Activated CD4-positive, alpha-beta memory T cell treated with anti-CD3 and anti-CD28 coated beads, Interleukin-2, amount 10 ng/mL, durations not matched to agents 7 days and 5 days (primary cell): ENCODE results near the gene TRANK1. TPM values are rescaled to one million over a fixed set of nuclear protein-coding genes. Genes with fewer than 3 reads are reported as not detected.
A peak's percentile ranks its signal among the peaks of the same experiment; 100 is the strongest.
"Not testable (repeated sequence)": the region's sequence is repeated elsewhere in the genome, so short reads cannot be mapped to it uniquely, and the experiment has no call there.

Experiments
- CTCF ChIA-PET: fragments of 350-600 bp; sonication (Branson Sonifier 250); formaldehyde crosslinking; loops from one replicate; lab custom pipeline; 2021; ENCODE audit warnings: antibody characterized with exemption, inconsistent platforms; lab: Charles Lee
- POLR2A ChIA-PET: fragments of 350-600 bp; sonication (Branson Sonifier 250); formaldehyde crosslinking; loops from one replicate; lab custom pipeline; 2021; ENCODE audit warnings: antibody characterized with exemption; lab: Charles Lee
- DNase-seq: peaks from one replicate; pipeline ENCODE4 v3.0.0-alpha.2; 2020
- H3K27ac Mint-ChIP-seq: one replicate; pipeline ENCODE4 v1.8.0; 2021; ENCODE audit warnings: mild to moderate bottlenecking, mixed read lengths
- H3K27me3 Mint-ChIP-seq: one replicate; pipeline ENCODE4 v1.8.0; 2021; ENCODE audit warnings: mixed read lengths
- H3K36me3 Mint-ChIP-seq: one replicate; pipeline ENCODE4 v1.8.0; 2021; ENCODE audit warnings: low read depth, mixed read lengths
- H3K4me1 Mint-ChIP-seq: one replicate; pipeline ENCODE4 v1.8.0; 2021; ENCODE audit warnings: mixed read lengths
- H3K4me3 Mint-ChIP-seq: one replicate; pipeline ENCODE4 v1.8.0; 2021; ENCODE audit warnings: mild to moderate bottlenecking, mixed read lengths
- H3K9me3 Mint-ChIP-seq: one replicate; pipeline ENCODE4 v1.8.0; 2021; ENCODE audit warnings: mixed read lengths
- total RNA-seq, 2 experiments: library from RNA; stranded (reverse); gene quantifications; one replicate each; pipeline ENCODE4 v1.2.3, GENCODE V29; 2021

TRANK1 gene
- total RNA-seq, 2 experiments from 2014 or later, result 78.6 to 85.4 TPM

DNA sequence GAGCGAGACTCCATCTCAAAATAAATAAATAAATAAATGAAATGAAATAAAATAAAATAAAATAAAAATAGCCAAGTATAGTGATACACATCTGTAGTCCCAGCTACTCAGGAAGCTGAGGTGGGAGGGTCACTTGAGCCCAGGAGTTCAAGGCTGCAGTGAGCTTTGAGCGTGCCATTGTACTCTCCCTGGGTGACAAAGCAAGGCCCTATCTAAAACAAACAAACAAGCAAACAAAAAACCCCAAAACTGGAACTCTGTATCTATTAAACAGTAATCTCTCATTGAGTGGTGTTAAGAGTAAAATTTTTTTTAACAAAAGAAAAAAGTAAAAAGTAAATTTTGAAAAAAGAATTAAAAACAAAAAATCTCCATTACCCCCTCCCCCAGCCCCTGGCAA is 27.3 kb upstream of the TRANK1 start:
- H3K4me1 Mint-ChIP-seq, result peaks cover 33% of the 10 kb centered on the region
- no peak overlapping the region for H3K27ac Mint-ChIP-seq
- no peaks in the 10 kb centered on the region for H3K27me3 Mint-ChIP-seq
- ChIA-PET POLR2A (interaction anchor here (4.4 kb wide), 1 partner anchor 21 kb away, joined by 26 read pairs; the partner anchor contains the start of genes EPM2AIP1 and MLH1), CTCF (interaction anchor here (1.2 to 3.4 kb wide), 2 partner anchors 13 to 17 kb away, joined by 3 to 18 read pairs; no protein-coding TSS in a partner anchor)
- peaks cover 30% of the 10 kb centered on the region for H3K36me3 Mint-ChIP-seq
- H3K9me3 Mint-ChIP-seq, result no peaks in the 10 kb centered on the region
- H3K4me3 Mint-ChIP-seq, result no peak overlapping the region
- no peak for DNase-seq

DNA sequence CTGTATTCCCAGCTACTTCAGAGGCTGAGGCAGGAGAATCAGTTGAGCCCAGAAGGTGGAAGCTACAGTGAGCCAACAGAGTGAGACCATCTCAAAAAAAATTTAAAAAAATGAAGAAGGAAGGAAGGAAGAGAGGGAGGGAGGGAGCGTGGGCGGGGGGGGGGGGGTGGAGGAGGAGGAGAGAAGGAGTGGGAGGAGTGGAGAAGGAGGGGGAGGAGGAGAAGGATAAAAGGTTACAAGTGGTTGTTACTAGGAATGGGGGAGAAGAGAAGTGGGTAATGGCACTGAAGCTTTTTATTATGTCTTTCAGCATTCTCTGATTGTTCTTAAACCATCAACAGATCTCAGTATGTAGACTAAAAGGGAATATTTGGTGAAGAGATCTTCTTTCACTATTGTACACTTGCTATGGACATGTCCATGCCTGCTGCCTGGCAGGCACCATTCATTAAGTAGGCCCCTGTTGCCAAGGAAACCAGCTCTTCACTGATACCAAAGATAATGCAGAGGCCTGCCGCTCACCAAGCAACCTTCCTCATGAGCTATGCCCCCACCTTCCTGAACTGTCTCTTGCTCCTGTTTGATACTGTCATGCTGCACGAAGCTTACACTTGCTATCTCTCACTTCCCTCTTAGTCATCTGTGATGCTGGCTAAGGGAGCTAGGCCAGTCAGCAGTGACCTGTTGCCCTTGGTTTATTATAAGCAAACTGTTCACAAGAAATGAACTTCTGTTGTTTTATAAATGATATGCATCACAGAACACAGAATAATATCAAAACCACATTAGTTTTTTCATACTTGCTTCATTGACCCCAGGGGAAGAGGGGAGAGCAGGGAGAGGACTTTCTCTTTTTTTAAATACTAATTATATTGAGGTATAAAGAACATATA is 24.9 kb upstream of the TRANK1 start:
- peaks cover 31% of the 10 kb centered on the region for H3K4me1 Mint-ChIP-seq
- DNase-seq, result peak; percentile 48
- no peak overlapping the region for H3K4me3 Mint-ChIP-seq
- H3K36me3 Mint-ChIP-seq, result peaks cover 17% of the 10 kb centered on the region
- POLR2A ChIA-PET, result interaction anchor here (0.7 to 2.2 kb wide), 4 partner anchors 19 to 57 kb away, joined by 3 to 17 read pairs (median 3); partner anchors contain the start of genes EPM2AIP1 and MLH1
- H3K9me3 Mint-ChIP-seq, result no peaks in the 10 kb centered on the region
- peak overlapping the region; percentile 17 for H3K27ac Mint-ChIP-seq
- CTCF ChIA-PET, result interaction anchor here (1.0 to 2.5 kb wide), 3 partner anchors 11 to 93 kb away, joined by 3 to 23 read pairs (median 6); partner anchors contain the start of genes EPM2AIP1 and MLH1
- no peaks in the 10 kb centered on the region for H3K27me3 Mint-ChIP-seq

DNA sequence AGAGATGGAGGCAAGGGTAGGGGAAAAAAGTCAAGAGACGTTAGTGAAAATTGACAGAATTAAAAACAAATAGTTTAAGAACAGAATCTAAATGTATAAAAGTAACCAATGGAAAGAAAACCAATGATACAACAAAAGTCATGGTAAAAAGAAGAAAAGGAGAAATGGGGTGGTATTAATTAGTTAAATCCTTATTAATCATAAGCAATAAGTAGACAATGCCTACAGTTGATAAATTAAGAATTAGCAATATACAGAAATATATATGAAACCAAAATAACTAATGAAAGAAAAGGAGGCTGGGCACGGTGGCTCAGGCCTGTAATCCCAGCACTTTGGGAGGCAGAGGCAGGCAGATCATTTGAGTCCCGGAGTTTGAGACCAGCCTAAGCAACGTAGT is 24.2 kb upstream of the TRANK1 start:
- Mint-ChIP-seq H3K9me3 (no peaks in the 10 kb centered on the region), H3K27ac (no peak overlapping the region), H3K4me1 (peaks cover 28% of the 10 kb centered on the region), H3K36me3 (peaks cover 15% of the 10 kb centered on the region), H3K4me3 (no peak overlapping the region), H3K27me3 (no peaks in the 10 kb centered on the region)
- ChIA-PET CTCF (interaction anchor here (1.1 to 2.5 kb wide), 2 partner anchors 10 to 24 kb away, joined by 6 to 23 read pairs; partner anchors contain the start of genes EPM2AIP1 and MLH1), POLR2A (interaction anchor here (0.8 to 2.2 kb wide), 3 partner anchors 20 to 56 kb away, joined by 3 to 17 read pairs (median 3); partner anchors contain the start of genes EPM2AIP1 and MLH1)
- DNase-seq, result no peak

DNA sequence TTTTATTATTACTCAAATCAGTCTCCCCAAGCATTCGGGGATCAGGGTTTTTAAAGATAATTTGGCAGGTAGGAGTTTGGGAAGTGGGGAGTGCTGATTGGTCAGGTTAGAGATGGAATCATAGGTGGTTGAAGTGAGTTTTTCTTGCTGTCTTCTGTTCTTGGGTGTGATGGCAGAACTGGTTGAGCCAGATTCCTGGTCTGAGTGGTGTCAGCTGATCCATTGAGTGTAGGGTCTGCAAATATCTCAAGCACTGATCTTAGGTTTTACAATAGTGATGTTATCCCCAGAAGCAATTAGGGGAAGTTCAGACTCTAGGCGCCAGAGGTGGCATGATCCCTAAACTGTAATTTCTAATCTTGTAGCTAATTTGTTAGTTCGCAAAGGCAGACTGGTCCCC is 20.6 kb upstream of the TRANK1 start:
- Mint-ChIP-seq H3K36me3 (no peaks in the 10 kb centered on the region), H3K4me3 (no peak overlapping the region), H3K27me3 (no peaks in the 10 kb centered on the region), H3K4me1 (peaks cover 14% of the 10 kb centered on the region), H3K9me3 (no peaks in the 10 kb centered on the region), H3K27ac (no peak overlapping the region)
- no peak for DNase-seq
- ChIA-PET CTCF (interaction anchor here (0.7 kb wide), 1 partner anchor 14 kb away, joined by 3 read pairs; no protein-coding TSS in a partner anchor), POLR2A (no interaction called here)

DNA sequence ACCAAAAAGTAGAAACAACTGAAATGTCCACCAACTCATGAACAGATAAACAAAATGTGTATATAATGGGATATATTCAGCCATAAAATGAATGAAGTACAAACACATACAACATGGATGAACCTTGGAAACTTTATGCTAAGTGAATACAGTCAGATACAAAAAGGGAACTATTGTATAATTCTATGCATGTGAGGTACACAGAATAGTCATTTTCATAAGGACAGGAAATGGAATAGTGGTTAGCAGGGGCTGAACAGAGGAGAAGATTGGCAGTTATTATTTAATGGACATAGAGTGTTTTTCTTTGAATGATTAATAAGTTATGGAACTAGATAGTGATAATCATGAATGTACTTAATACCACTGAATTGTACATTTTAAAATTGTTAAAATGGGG is 20.0 kb upstream of the TRANK1 start:
- POLR2A ChIA-PET, result no interaction called here
- no peak overlapping the region for H3K27ac Mint-ChIP-seq
- H3K36me3 Mint-ChIP-seq, result no peaks in the 10 kb centered on the region
- no peak overlapping the region for H3K4me3 Mint-ChIP-seq
- H3K27me3 Mint-ChIP-seq, result no peaks in the 10 kb centered on the region
- DNase-seq, result no peak
- CTCF ChIA-PET, result no interaction called here
- peaks cover 10% of the 10 kb centered on the region for H3K4me1 Mint-ChIP-seq
- no peaks in the 10 kb centered on the region for H3K9me3 Mint-ChIP-seq

DNA sequence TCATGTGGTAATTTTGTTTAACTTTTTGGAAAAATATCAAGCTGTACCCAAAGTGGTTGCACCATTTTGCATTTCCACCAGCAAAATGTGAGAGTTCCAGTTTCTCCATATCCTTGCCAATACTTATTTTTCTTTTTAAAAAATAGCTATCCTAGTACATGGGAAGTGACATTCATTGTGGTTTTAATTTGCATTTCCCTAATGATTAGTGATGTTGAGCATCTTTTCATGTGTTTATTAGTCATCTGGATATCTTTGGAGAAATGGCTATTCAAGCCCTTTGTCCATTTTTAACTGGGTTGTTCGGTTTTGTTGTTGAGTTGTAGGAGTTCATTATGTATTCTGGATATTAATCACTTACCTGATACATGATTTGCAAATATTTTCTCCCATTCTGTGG is 19.5 kb upstream of the TRANK1 start:
- Mint-ChIP-seq H3K27ac (no peak overlapping the region), H3K4me3 (no peak overlapping the region), H3K36me3 (no peaks in the 10 kb centered on the region), H3K9me3 (no peaks in the 10 kb centered on the region), H3K27me3 (no peaks in the 10 kb centered on the region), H3K4me1 (peaks cover 6% of the 10 kb centered on the region)
- ChIA-PET POLR2A (no interaction called here), CTCF (no interaction called here)
- DNase-seq, result no peak

DNA sequence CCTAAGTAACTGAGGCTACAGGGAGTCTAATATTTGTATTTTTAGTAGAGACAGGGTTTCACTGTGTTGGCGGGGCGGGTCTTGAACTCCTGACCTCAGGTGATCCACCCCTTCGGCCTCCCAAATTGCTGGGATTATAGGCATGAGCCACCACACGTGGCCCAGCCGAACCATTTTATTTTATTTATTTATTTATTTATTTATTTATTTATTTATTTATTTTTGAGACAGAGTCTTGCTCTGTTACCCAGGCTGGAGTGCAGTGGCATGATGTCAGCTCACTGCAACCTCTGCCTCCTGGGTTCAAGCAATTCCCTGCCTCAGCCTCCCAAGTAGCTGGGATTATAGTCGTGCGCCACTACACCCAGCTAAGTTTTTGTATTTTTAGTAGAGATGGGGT is 18.2 kb upstream of the TRANK1 start:
- H3K27ac Mint-ChIP-seq, H3K36me3 Mint-ChIP-seq, H3K4me1 Mint-ChIP-seq, DNase-seq, H3K9me3 Mint-ChIP-seq, H3K4me3 Mint-ChIP-seq, H3K27me3 Mint-ChIP-seq: not testable (repeated sequence)
- ChIA-PET POLR2A (interaction anchor here (0.8 to 1.0 kb wide), 2 partner anchors 17 to 29 kb away, joined by 3 read pairs; no protein-coding TSS in a partner anchor), CTCF (interaction anchor here (0.7 kb wide), 1 partner anchor 268 kb away, joined by 3 read pairs; no protein-coding TSS in a partner anchor)

DNA sequence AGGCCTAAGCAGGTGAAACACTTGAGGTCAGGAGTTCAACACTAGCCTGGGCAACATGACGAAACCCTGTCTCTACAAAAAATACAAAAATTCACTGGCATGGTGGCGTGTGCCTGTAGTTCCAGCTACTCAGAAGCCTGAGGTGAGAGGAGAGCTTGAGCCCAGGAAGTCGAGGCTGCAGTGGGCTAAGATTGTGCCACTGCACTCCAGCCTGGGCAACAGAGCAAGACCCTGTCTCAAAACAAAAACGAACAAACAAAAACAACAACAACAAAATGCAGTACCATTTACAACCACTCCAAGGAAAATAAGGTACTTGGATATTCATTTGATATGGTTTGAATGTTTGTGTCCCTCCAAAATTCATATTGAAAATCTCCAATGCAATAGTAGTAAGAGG is 15.6 kb upstream of the TRANK1 start:
- no peaks in the 10 kb centered on the region for H3K9me3 Mint-ChIP-seq
- H3K36me3 Mint-ChIP-seq, result no peaks in the 10 kb centered on the region
- ChIA-PET POLR2A (interaction anchor here (1.3 kb wide), 1 partner anchor 19 kb away, joined by 3 read pairs; no protein-coding TSS in a partner anchor), CTCF (interaction anchor here (0.7 to 4.4 kb wide), 9 partner anchors 9 to 231 kb away, joined by 3 to 37 read pairs (median 8); no protein-coding TSS in a partner anchor)
- H3K4me1 Mint-ChIP-seq, result peaks cover 7% of the 10 kb centered on the region
- H3K4me3 Mint-ChIP-seq, result no peak overlapping the region
- no peak for DNase-seq
- H3K27me3 Mint-ChIP-seq, result no peaks in the 10 kb centered on the region
- H3K27ac Mint-ChIP-seq, result no peak overlapping the region

DNA sequence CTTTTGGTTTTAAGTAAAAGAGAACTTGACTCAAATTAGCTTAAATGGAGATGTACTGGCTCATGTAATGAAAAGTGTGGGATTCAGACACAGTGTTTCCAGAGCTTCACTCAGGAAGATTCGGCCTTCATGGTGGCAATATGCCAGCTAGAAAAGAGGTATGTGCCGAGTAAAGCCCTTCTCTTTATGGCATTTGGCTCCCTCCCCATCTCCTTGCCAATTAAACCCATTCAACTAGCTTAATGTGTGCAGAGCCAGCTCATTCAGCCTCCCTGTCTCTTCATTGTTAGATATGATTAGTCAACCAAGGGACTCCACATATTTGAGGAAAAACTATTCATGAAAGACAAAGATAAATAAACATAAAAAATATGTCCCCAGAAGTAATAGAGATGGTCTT is 15.0 kb upstream of the TRANK1 start:
- no peak for DNase-seq
- Mint-ChIP-seq H3K4me3 (no peak overlapping the region), H3K4me1 (peaks cover 7% of the 10 kb centered on the region), H3K9me3 (no peaks in the 10 kb centered on the region), H3K27ac (no peak overlapping the region), H3K36me3 (no peaks in the 10 kb centered on the region), H3K27me3 (no peaks in the 10 kb centered on the region)
- POLR2A ChIA-PET, result interaction anchor here (0.7 to 2.3 kb wide), 3 partner anchors 15 to 20 kb away, joined by 3 to 9 read pairs (median 3); partner anchors contain the start of gene TRANK1
- CTCF ChIA-PET, result interaction anchor here (0.7 to 4.5 kb wide), 15 partner anchors 7 to 390 kb away, joined by 3 to 37 read pairs (median 9); no protein-coding TSS in a partner anchor

DNA sequence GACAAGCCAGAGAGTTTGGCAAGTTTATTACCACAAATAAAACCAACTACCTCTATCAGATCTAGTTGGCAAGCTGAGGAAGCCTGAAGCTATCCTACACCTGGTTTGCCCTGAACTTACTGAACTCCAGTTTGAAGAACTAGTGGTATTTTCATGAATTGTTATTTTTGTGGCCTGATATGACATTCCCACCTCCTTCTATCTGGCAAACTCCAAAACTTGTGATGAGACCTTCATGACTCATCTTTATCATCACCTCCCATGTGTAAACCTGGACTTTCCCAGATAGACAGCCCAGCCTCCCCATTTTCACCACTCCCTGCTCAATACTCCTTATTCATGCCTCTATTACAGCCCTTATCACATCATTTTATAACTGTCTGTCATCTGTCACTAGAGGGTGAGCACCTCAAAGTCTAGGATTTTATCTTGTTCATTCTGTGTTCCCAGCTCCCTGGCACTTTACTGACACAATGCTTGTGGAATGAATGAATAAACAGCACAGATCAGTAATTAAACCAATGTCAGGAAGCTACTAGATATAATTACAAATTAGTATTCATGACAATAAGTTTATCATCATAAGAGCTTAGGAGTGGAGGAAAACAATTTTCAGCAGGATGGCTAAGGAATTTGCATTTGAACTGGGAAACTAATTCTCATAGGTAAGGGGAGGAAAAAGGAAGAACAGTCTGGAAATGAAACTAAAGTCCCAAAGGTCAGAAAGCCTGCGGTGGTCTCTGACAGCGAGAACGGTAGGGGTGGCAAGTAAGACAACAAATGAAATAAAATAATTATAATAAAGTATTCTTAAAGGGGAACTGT is 13.2 kb upstream of the TRANK1 start:
- Mint-ChIP-seq H3K36me3 (no peaks in the 10 kb centered on the region), H3K27ac (no peak overlapping the region), H3K4me1 (peaks cover 7% of the 10 kb centered on the region), H3K4me3 (no peak overlapping the region), H3K9me3 (no peaks in the 10 kb centered on the region), H3K27me3 (no peaks in the 10 kb centered on the region)
- ChIA-PET CTCF (interaction anchor here (0.7 to 4.5 kb wide), 45 partner anchors 8 to 292 kb away, joined by 3 to 37 read pairs (median 7); partner anchors contain the start of genes EPM2AIP1, MLH1 and TRANK1), POLR2A (interaction anchor here (0.7 to 2.6 kb wide), 7 partner anchors 13 to 81 kb away, joined by 3 to 10 read pairs (median 5); partner anchors contain the start of genes EPM2AIP1, MLH1 and TRANK1)
- no peak for DNase-seq

DNA sequence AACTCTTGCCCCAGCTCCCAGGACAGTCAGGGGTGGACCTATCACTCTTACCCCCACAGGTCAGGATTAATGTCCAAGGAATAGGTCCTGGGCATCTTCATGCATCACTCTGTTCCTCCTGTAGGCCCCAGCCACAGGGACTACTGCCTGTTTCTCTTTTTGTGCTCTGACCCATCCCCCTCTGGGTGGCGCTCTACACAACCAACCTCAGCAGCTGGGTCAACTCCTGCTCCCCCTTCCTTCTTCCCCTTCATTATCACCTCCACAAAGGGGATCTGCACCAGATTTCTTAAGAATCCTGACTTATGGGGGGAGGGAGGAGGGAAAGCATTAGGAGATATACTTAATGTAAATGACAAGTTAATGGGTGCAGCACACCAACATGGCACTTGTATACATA is 12.2 kb upstream of the TRANK1 start:
- POLR2A ChIA-PET, result interaction anchor here (0.7 to 2.6 kb wide), 4 partner anchors 35 to 80 kb away, joined by 3 to 10 read pairs (median 4); partner anchors contain the start of genes EPM2AIP1 and MLH1
- no peaks in the 10 kb centered on the region for H3K36me3 Mint-ChIP-seq

DNA sequence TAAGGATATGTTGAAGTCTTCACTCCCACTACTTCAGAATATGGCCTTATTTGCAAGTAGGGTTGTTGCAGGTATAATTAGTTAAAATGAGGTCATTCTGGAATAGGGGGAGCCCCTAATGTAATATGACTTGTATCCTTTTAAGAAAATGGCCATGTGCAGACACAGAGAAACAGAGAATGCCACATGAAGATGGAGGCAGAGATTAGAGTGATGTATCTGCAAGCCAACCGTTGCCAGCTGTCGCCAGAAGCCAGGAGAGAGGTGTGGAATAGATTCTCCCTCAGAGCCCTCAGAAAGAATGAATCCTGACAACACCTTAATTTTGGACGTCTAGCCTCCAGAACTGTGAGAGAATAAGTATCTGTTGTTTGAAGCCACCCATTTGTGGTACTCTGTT is 11.3 kb upstream of the TRANK1 start:
- Mint-ChIP-seq H3K4me1 (peaks cover 7% of the 10 kb centered on the region), H3K36me3 (no peaks in the 10 kb centered on the region), H3K9me3 (no peaks in the 10 kb centered on the region), H3K27me3 (peaks cover 4% of the 10 kb centered on the region), H3K4me3 (no peak overlapping the region), H3K27ac (no peak overlapping the region)
- CTCF ChIA-PET, result interaction anchor here (1.1 to 4.5 kb wide), 4 partner anchors 50 to 223 kb away, joined by 4 to 37 read pairs (median 28); no protein-coding TSS in a partner anchor
- POLR2A ChIA-PET, result interaction anchor here (2.1 kb wide), 1 partner anchor 12 kb away, joined by 8 read pairs; the partner anchor contains the start of gene TRANK1
- no peak for DNase-seq

More for the DNA sequence above, 12.2 kb upstream of the TRANK1 start:
- DNase-seq, result no peak
- peaks cover 4% of the 10 kb centered on the region for H3K27me3 Mint-ChIP-seq
- no peak overlapping the region for H3K27ac Mint-ChIP-seq
- H3K9me3 Mint-ChIP-seq, result no peaks in the 10 kb centered on the region
- no peak overlapping the region for H3K4me3 Mint-ChIP-seq
- H3K4me1 Mint-ChIP-seq, result peaks cover 7% of the 10 kb centered on the region
- CTCF ChIA-PET, result interaction anchor here (1.1 to 4.5 kb wide), 10 partner anchors 10 to 224 kb away, joined by 4 to 37 read pairs (median 13); partner anchors contain the start of gene TRANK1
